GM23248 (cell line): Measurements from ENCODE around the gene HOXA9. TPM values are rescaled to one million over a fixed set of nuclear protein-coding genes. Genes with fewer than 3 reads are reported as not detected.

Experiments used
- DNase-seq: peaks from one replicate; pipeline ENCODE4 v3.0.0-alpha.2; 2015
- H2AFZ ChIP-seq: fragments of 200-600 bp; sonication (generic); 2 replicates; pipeline ENCODE4 v1.6.1; 2016; ENCODE audit warnings: antibody characterized with exemption
- H3F3A ChIP-seq: fragments of 200-600 bp; sonication (generic); 2 replicates; pipeline ENCODE4 v1.6.1; 2016; ENCODE audit warnings: mild to moderate bottlenecking, antibody characterized with exemption, mixed run types; ENCODE audit not compliant: insufficient read depth
- H3K27ac ChIP-seq: fragments of 200-600 bp; sonication (generic); 2 replicates; pipeline ENCODE4 v1.5.1; 2016; ENCODE audit warnings: mild to moderate bottlenecking
- H3K27me3 ChIP-seq: fragments of 200-600 bp; sonication (generic); replicated peaks from 2 replicates; pipeline ENCODE4 v1.6.1; 2016; ENCODE audit warnings: mild to moderate bottlenecking; ENCODE audit not compliant: insufficient read depth
- H3K36me3 ChIP-seq: fragments of 200-600 bp; sonication (generic); 2 replicates; pipeline ENCODE4 v1.6.1; 2016; ENCODE audit warnings: low read depth, mild to moderate bottlenecking
- H3K4me1 ChIP-seq: fragments of 200-600 bp; sonication (generic); 2 replicates; pipeline ENCODE4 v1.6.1; 2016; ENCODE audit warnings: mild to moderate bottlenecking; ENCODE audit not compliant: insufficient read depth
- H3K4me2 ChIP-seq: fragments of 200-600 bp; sonication (generic); one replicate; pipeline ENCODE4 v1.6.1; 2016; ENCODE audit warnings: mild to moderate bottlenecking; ENCODE audit not compliant: unreplicated experiment
- H3K4me3 ChIP-seq: fragments of 200-600 bp; sonication (generic); 2 replicates; pipeline ENCODE4 v1.5.1; 2016; ENCODE audit warnings: mild to moderate bottlenecking
- H3K79me2 ChIP-seq: fragments of 200-600 bp; sonication (generic); 2 replicates; pipeline ENCODE4 v1.6.1; 2016; ENCODE audit warnings: mild to moderate bottlenecking; ENCODE audit not compliant: insufficient read depth
- H3K9ac ChIP-seq: fragments of 200-600 bp; sonication (generic); 2 replicates; pipeline ENCODE4 v1.6.1; 2016; ENCODE audit warnings: mild to moderate bottlenecking
- H3K9me2 ChIP-seq: fragments of 200-600 bp; sonication (generic); 2 replicates; pipeline ENCODE4 v1.6.1; 2016; ENCODE audit warnings: mixed run types, mild to moderate bottlenecking, moderate library complexity; ENCODE audit not compliant: insufficient read depth
- H3K9me3 ChIP-seq: fragments of 200-600 bp; sonication (generic); one replicate; pipeline ENCODE4 v1.6.1; 2017; ENCODE audit warnings: low read depth
- H4K20me1 ChIP-seq: fragments of 200-600 bp; sonication (generic); 2 replicates; pipeline ENCODE4 v1.6.0; 2016; ENCODE audit not compliant: insufficient read depth
- EZH2 ChIP-seq: fragments of 200-600 bp; sonication (generic); IDR thresholded peaks from 2 replicates; pipeline ENCODE4 v1.6.1; 2018; ENCODE audit warnings: antibody characterized with exemption, mild to moderate bottlenecking; ENCODE audit not compliant: insufficient read depth, poor library complexity, severe bottlenecking
- EZH2phosphoT487 ChIP-seq: fragments of 200-600 bp; sonication (generic); IDR thresholded peaks from 2 replicates; pipeline ENCODE4 v1.6.1; 2018; ENCODE audit warnings: antibody characterized with exemption, moderate library complexity, mild to moderate bottlenecking, low read depth; ENCODE audit not compliant: insufficient read depth
- WGBS, 2 experiments: methylation state at CpG; one replicate each; pipeline ENCODE4 v1.1.6; 2015 to 2017; ENCODE audit warnings: low lambda C conversion rate in 2 of 2, low coverage in 1 of 2; ENCODE audit errors: missing lambda C conversion rate in 2 of 2; 5-methylcytosine and 5-hydroxymethylcytosine counted together
- in situ Hi-C: fragments of 300-500 bp; cut with MboI; formaldehyde crosslinking; loops from 2 replicates; pipeline ENCODE4 v1.15.0; 2020
- polyA plus RNA-seq: library from polyadenylated mRNA; unstranded; fragments of >200 nt; fragmentation: Nextera tagmentation; extraction: Ambion mirVana; gene quantifications from 2 replicates; pipeline ENCODE4 v1.2.1, GENCODE V29; 2016
- total RNA-seq: library from RNA; depleted of rRNA; stranded (reverse); fragments of >200 nt; shearing (Covaris generic); gene quantifications from 2 replicates; pipeline ENCODE4 v1.2.3, GENCODE V29; 2014

Gene HOXA9
- total and polyA plus RNA-seq, 2 experiments from 2014 or later: 28.3 to 43.7 TPM

DNA sequence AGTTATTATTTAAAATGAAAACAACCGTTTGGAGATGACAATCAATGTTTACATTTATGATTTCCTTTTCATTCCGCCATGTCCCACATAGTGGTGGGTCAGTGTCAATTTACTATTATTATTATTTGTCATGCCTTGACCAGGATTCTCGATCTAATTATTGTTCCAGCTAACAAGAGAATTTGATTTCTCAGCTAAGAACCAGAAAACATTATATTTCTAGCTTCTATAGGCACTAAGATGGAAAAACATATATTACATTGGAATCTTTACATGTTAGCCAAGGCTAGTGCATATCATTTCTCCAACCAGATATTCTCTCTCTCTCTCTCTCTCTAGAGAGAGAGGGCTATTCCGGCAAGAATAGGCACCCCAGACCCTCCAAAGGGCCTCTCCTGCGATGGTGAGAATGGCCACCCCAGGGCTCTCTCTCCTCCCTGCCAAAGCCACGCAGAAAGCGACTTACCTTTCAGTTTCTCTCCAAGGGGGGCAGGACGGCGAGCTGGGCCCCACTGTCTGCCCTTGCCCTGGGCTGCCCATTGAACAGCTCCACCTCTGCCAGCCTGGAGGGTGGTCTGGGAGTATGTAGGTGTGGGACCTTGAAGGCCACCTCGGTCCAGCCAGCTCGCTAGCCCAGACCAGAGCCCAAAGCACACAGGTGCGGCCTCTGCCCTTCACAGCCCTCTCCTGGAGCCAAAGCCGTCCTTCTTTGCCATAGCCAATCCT lies 15.3 kb downstream of the HOXA9 start:
- WGBS, 2 experiments: 42 to 43% methylated on average over 13 of the region's 13 CpGs
- no peaks in the 10 kb centered on the region for H3K9me3 ChIP-seq
- H3F3A ChIP-seq: peaks cover 29% of the 10 kb centered on the region
- H3K79me2 ChIP-seq: peaks cover 98% of the 10 kb centered on the region
- no peak for DNase-seq
- no peaks in the 10 kb centered on the region for H4K20me1 ChIP-seq
- peak overlapping the region; percentile 86 for H3K27ac ChIP-seq
- TF ChIP-seq EZH2: no peak
- no peak for TF ChIP-seq EZH2phosphoT487
- H3K36me3 ChIP-seq: no peaks in the 10 kb centered on the region
- H3K9ac ChIP-seq: peak overlapping the region; percentile 87
- in situ Hi-C loops: loop anchor here (10.0 kb wide), 3 partner anchors 295 to 1285 kb away; no protein-coding TSS in a partner anchor
- H3K4me2 ChIP-seq: peak overlapping the region; percentile 98
- no peaks in the 10 kb centered on the region for H3K27me3 ChIP-seq
- peaks cover 32% of the 10 kb centered on the region for H3K4me1 ChIP-seq
- peak overlapping the region; percentile 89 for H3K4me3 ChIP-seq
- H3K9me2 ChIP-seq: no peaks in the 10 kb centered on the region
- peak overlapping the region; percentile 88 for H2AFZ ChIP-seq

DNA sequence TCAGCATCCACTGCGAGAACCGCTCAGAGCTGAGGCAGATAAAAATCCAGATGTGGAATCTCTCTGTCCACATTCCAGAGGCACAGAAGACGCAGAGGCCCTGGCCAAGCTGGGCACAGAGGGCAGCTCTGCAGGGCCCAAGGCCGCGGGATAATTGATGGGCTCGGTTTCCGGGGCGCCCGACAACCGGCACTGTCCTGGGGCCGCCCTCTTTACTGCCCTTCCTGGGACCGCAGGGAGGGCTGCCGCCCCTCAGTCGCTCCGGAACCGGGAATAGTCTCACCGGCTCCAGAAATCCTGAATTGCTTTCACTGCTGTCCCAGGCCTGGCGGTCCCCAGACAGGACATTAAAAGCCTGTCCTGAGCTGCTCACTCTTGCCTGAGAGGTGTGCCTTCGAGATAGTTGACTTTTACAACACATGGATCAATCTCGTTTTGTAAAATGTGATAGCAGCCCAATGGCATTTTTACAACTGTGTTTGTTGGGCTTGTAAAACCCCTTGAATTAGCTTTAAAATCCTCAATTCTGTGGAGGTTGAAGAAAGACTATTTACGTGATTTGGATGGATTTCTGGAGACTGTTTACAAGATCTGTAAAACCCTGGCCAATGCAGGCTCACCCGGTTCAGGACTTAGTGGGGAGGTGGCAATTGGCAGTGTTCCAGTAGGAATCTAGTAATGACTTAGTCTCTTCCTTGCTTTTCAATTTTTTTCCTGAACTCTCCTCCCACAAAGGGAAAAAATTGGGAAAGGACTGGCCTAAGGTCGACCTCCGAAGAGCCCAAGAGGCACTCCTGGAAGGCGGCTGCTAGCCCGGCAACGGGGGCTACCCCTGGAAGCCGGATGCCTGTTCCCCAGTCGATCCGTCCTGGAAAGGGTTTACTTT lies 16.3 kb downstream of the HOXA9 start:
- Histone ChIP-seq H3K36me3 (0 out of 2 replicates have a peak, but pooled peaks cover 6% of the 10 kb centered on the region), H3K79me2 (peaks cover 95% of the 10 kb centered on the region), H4K20me1 (no peaks in the 10 kb centered on the region), H3K9me3 (no peaks in the 10 kb centered on the region), H3K4me1 (peaks cover 32% of the 10 kb centered on the region), H3K9ac (peak overlapping the region; percentile 87), H3F3A (peaks cover 29% of the 10 kb centered on the region), H2AFZ (peak overlapping the region; percentile 91), H3K4me3 (peak overlapping the region; percentile 89), H3K27ac (peak overlapping the region; percentile 86), H3K4me2 (peak overlapping the region; percentile 98), H3K9me2 (no peaks in the 10 kb centered on the region), H3K27me3 (no peaks in the 10 kb centered on the region)
- DNase-seq: peak; percentile 75
- TF ChIP-seq EZH2phosphoT487 (0 out of 2 replicates have a peak, but pooled peaks have one; percentile 5), EZH2 (no peak)
- in situ Hi-C loops: no loop called here
- 10 to 11% methylated on average over 30 of the region's 30 CpGs for WGBS, 2 experiments

DNA sequence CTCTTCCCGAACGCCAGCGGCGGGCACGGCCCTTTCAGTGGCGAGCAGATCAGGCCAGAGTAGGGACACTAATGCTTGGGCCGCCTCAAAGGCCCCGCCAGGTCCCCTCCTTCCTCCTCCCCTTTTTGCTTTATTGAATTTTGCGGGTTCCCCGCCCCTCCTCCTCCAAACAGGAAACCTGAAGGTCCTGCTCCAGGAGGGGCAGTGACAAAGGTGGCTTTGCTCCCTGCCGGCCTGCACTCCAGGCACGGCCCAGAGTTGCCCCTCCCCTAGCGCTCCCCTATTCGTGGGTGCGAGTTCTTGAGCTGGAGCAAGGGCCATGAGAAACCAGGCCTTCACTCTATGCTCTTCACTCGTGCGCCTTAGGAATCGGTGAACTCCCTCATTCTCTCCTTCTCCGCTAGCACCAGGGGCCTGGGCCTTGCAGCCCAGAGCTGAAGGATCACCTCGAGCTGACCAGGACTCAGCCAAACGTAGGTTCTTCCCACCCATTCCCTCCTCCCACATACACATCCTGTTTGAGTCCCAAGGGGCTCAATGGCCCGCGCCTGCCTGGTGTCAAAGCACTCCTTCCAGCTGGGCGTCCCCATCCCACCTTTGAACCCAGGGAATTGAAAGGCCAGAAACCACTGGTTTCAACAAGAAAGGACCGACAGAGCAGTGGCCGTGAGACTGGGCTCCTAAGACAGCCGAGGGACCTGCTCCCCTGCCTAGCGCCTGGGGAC lies 17.1 kb downstream of the HOXA9 start:
- in situ Hi-C loops: no loop called here
- Histone ChIP-seq H3K4me3 (peak overlapping the region; percentile 89), H3K27me3 (no peaks in the 10 kb centered on the region), H3K9ac (peak overlapping the region; percentile 87), H3K27ac (peak overlapping the region; percentile 86), H3K4me2 (peak overlapping the region; percentile 98), H3K79me2 (peaks cover 95% of the 10 kb centered on the region), H3K36me3 (0 out of 2 replicates have a peak, but pooled peaks cover 7% of the 10 kb centered on the region), H3F3A (peaks cover 24% of the 10 kb centered on the region), H2AFZ (peak overlapping the region; percentile 91), H3K9me2 (no peaks in the 10 kb centered on the region), H3K4me1 (peaks cover 31% of the 10 kb centered on the region), H4K20me1 (no peaks in the 10 kb centered on the region), H3K9me3 (no peaks in the 10 kb centered on the region)
- peak; percentile 65 for DNase-seq
- WGBS, 2 experiments: 9 to 14% methylated on average over 20 to 28 of the region's 28 CpGs
- TF ChIP-seq EZH2phosphoT487 (no peak), EZH2 (no peak)
